Measurements from ENCODE around the gene GSE1.

GSE1 gene

DNA sequence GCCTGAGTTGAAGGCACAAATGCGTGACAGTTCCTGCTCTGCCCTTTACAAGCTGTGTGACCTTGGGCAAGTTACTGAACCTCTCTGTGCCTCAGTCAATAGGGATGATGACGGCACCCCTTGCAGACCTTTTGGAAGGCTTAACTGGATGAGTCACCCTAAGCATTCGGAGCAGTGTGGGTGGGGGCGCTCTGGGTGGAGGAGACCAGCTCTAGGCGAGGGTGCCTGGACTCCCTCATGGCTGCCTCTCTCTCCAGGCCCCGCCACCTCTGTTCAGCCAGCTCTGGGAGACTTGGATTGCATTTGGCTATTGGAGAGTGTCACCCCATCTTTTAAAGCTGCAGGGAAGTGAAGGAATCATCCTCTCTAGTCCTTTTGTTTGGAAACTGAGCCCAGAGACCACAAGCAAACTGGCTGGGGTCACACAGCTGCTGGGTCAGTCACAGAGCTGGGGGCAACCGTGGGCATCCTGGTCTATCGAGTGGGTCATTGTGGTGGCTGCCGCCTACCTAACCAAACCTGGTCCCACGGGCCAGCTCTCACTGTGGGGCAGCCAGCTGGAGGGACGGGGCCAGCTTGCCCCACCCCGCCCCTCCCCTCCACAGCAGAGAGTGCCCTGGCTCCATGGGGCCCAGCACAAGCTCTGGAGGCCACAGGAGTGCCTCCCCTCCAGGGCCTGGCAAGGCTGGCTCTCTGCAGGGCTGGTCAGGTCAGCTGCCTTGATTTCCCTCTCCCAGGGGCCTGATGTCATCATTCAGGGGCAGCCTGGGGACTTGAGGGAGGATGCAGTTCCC, 20.2 kb upstream of the GSE1 start (continued):
- no peak for TF ChIP-seq SCRT1 (tag by site-specific recombination; IDR thresholded peaks at IDR 0.05; ENCODE audit: borderline replicate concordance)

DNA sequence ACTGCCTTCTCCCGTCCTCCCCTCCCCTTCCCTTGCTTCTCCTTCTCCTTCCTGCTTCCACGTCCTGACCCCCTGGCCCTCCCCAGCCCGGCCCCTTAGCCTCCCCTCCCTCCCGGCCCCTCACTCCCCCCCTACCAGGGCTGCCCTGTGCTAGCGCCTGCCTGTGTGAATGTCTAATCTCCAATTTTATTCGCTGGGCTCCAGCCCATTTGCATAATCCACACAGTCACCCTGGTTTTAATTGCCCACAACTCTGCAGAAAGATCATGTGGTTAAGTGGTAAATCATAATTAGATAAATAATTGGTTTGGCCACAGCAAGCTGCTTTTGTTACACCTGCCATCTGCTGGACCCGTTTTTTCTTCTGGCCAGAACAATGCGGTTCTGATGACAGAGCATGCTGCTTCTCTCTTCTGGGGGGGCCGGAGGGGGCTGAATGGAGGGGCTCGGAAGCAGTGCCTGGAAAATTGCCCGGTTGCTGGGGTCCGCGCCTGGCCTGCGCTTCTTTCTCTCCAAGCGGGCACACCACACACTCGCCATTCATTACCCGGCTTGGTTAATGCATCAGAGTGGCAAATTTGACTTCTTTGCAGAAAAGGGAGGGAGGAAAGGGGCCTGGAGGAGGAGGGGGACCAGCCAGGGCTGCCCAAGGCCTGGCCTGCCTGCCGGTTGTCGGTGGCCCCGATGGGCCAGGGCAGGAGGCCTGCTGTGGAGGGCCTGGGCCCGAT, 19.5 kb upstream of the GSE1 start:
- Histone ChIP-seq H3K4me1 (ENCODE audit: control insufficient read depth, insufficient read depth, low read length) (no peaks in the 10 kb centered on the region), H3K9me3 (ENCODE audit: control insufficient read depth, insufficient read depth, low read depth, low read length) (no peaks in the 10 kb centered on the region), H3K36me3 (ENCODE audit: control insufficient read depth in 2 of 2, insufficient read depth in 1 of 2, low read length in 2 of 2) (peaks cover 0 to 3% of the 10 kb centered on the region in 2 experiments; a peak in 1 of 3 replicates), H3K27ac (ENCODE audit: extremely low read depth, low read depth, low read length) (no peak overlapping the region), H3K4me3 (ENCODE audit: low read depth, low read length) (no peak overlapping the region)
- peak; percentile 43; the same call in 1 of the 2 replicates for TF ChIP-seq ZBTB48 (tag by site-specific recombination; IDR thresholded peaks at IDR 0.05)
- TF ChIP-seq SCRT1 (tag by site-specific recombination; IDR thresholded peaks at IDR 0.05; ENCODE audit: borderline replicate concordance) = no peak
- POLR2A ChIA-PET = no interaction called here
- CTCF ChIA-PET = interaction anchor here (0.5 to 1.5 kb wide), 3 partner anchors 11 to 41 kb away, joined by 3 to 6 read pairs (median 5); no protein-coding TSS in a partner anchor

DNA sequence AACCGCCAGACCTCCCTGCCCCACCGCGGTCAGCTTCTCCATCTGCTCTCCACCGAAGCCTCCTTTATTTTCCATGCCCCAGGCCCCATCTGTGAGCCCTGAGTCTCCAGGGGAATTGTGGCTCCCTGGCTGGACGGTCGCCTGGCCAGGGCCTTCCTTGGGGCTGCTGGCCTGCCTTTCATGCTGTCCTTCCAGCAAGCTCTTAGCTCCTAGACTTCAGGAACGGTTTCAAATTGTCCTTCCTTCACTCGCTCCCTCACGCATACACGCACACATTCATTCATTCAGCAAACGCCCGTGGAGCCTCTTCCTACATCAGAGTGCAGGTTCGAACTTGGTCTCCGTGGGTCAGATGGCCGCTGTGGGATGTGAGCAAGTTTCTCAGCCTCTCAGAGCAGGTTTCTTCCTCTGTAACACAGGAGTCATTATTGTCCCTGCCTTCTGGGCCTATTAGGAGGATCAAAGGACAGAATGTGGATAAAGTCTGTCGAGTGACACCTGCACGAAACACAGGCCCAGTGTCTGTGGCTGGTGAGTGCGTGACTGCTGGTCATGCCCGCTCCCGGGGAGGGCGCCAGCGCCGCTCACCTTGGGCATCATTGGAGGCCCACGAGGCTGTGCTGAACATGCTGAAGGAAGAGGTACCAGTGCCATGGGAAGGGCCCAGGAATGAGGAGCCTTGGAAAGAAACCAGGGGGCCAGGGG, 18.7 kb upstream of the GSE1 start:
- CTCF ChIA-PET = interaction anchor here (0.5 kb wide), 1 partner anchor 42 kb away, joined by 6 read pairs; no protein-coding TSS in a partner anchor
- Histone ChIP-seq H3K27ac (ENCODE audit: extremely low read depth, low read depth, low read length) (no peak overlapping the region), H3K9me3 (ENCODE audit: control insufficient read depth, insufficient read depth, low read depth, low read length) (no peaks in the 10 kb centered on the region), H3K36me3 (ENCODE audit: control insufficient read depth in 2 of 2, insufficient read depth in 1 of 2, low read length in 2 of 2) (peaks cover 0 to 3% of the 10 kb centered on the region in 2 experiments; a peak in 1 of 3 replicates), H3K4me3 (ENCODE audit: low read depth, low read length) (no peak overlapping the region), H3K4me1 (ENCODE audit: control insufficient read depth, insufficient read depth, low read length) (no peaks in the 10 kb centered on the region)
- POLR2A ChIA-PET = no interaction called here
- no peak for TF ChIP-seq ZNF248 (tag by site-specific recombination; IDR thresholded peaks at IDR 0.05)
- TF ChIP-seq ZNF548 (tag by site-specific recombination; IDR thresholded peaks at IDR 0.05) = no peak
- no peak for TF ChIP-seq ZNF112 (tag by site-specific recombination; IDR thresholded peaks at IDR 0.05)
- no peak for TF ChIP-seq SP7 (tag by site-specific recombination; IDR thresholded peaks at IDR 0.05)
- no peak for TF ChIP-seq ZNF777 (tag by site-specific recombination; IDR thresholded peaks at IDR 0.05; ENCODE audit: borderline replicate concordance)
- TF ChIP-seq, protein P1, sequence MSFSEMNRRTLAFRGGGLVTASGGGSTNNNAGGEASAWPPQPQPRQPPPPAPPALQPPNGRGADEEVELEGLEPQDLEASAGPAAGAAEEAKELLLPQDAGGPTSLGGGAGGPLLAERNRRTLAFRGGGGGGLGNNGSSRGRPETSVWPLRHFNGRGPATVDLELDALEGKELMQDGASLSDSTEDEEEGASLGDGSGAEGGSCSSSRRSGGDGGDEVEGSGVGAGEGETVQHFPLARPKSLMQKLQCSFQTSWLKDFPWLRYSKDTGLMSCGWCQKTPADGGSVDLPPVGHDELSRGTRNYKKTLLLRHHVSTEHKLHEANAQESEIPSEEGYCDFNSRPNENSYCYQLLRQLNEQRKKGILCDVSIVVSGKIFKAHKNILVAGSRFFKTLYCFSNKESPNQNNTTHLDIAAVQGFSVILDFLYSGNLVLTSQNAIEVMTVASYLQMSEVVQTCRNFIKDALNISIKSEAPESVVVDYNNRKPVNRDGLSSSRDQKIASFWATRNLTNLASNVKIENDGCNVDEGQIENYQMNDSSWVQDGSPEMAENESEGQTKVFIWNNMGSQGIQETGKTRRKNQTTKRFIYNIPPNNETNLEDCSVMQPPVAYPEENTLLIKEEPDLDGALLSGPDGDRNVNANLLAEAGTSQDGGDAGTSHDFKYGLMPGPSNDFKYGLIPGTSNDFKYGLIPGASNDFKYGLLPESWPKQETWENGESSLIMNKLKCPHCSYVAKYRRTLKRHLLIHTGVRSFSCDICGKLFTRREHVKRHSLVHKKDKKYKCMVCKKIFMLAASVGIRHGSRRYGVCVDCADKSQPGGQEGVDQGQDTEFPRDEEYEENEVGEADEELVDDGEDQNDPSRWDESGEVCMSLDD (tag by site-specific recombination; IDR thresholded peaks at IDR 0.05) = no peak
- TF ChIP-seq GLI4 (tag by site-specific recombination; IDR thresholded peaks at IDR 0.05) = no peak
- TF ChIP-seq, protein P2, sequence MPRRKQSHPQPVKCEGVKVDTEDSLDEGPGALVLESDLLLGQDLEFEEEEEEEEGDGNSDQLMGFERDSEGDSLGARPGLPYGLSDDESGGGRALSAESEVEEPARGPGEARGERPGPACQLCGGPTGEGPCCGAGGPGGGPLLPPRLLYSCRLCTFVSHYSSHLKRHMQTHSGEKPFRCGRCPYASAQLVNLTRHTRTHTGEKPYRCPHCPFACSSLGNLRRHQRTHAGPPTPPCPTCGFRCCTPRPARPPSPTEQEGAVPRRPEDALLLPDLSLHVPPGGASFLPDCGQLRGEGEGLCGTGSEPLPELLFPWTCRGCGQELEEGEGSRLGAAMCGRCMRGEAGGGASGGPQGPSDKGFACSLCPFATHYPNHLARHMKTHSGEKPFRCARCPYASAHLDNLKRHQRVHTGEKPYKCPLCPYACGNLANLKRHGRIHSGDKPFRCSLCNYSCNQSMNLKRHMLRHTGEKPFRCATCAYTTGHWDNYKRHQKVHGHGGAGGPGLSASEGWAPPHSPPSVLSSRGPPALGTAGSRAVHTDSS (tag by site-specific recombination; IDR thresholded peaks at IDR 0.05) = no peak
- TF ChIP-seq, protein P3, sequence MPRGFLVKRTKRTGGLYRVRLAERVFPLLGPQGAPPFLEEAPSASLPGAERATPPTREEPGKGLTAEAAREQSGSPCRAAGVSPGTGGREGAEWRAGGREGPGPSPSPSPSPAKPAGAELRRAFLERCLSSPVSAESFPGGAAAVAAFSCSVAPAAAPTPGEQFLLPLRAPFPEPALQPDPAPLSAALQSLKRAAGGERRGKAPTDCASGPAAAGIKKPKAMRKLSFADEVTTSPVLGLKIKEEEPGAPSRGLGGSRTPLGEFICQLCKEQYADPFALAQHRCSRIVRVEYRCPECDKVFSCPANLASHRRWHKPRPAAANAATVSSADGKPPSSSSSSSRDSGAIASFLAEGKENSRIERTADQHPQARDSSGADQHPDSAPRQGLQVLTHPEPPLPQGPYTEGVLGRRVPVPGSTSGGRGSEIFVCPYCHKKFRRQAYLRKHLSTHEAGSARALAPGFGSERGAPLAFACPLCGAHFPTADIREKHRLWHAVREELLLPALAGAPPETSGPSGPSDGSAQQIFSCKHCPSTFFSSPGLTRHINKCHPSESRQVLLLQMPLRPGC (tag by site-specific recombination; IDR thresholded peaks at IDR 0.05) = no peak
- no peak for TF ChIP-seq KLF1 (tag by site-specific recombination; IDR thresholded peaks at IDR 0.05)
- no peak for TF ChIP-seq ZNF701 (tag by site-specific recombination; IDR thresholded peaks at IDR 0.05)
- no peak for TF ChIP-seq ZNF146 (tag by site-specific recombination; IDR thresholded peaks at IDR 0.05)
- TF ChIP-seq PRDM1 (tag by site-specific recombination; IDR thresholded peaks at IDR 0.05) = no peak
